GM18505 (cell line): ENCODE results near the gene GGCX.

Source experiments
- ATAC-seq: cut with Tn5 transposase; IDR thresholded peaks from one replicate; pipeline ENCODE4 v1.9.1; 2021; ENCODE audit not compliant: unreplicated experiment
- POLR2A ChIP-seq: IDR thresholded peaks from 4 replicates; pipeline ENCODE4 v1.6.1; 2011; ENCODE audit warnings: borderline replicate concordance; ENCODE audit not compliant: insufficient read depth, insufficient read length; ENCODE audit errors: extremely low read depth

The GGCX gene

GRCh38 chr2:85503168-85503850 is 58.0 kb downstream of the GGCX start:
- TF ChIP-seq POLR2A: no peak
- no peak for ATAC-seq

- ATAC-seq: no peak
- no peak for TF ChIP-seq POLR2A
Measured at GRCh38 chr2:85502720-85503119, 58.6 kb downstream of the GGCX start.

GRCh38 chr2:85501248-85501647 is 60.0 kb downstream of the GGCX start:
- no peak for ATAC-seq
- no peak for TF ChIP-seq POLR2A

- no peak for TF ChIP-seq POLR2A
- no peak for ATAC-seq
Measured at GRCh38 chr2:85497944-85498630, 63.2 kb downstream of the GGCX start.

- TF ChIP-seq POLR2A: no peak
- no peak for ATAC-seq
Measured at GRCh38 chr2:85496436-85496835, 64.9 kb downstream of the GGCX start.
